ENCODE data around the gene DPAGT1.
"Not testable (repeated sequence)": the region's sequence is repeated elsewhere in the genome, so short reads cannot be mapped to it uniquely, and the experiment has no call there.

Gene DPAGT1

GRCh38 chr11:119093942-119094815, 7.5 kb downstream of the DPAGT1 start:
- no peak for DNase-seq (ENCODE audit: low read depth)

DNA sequence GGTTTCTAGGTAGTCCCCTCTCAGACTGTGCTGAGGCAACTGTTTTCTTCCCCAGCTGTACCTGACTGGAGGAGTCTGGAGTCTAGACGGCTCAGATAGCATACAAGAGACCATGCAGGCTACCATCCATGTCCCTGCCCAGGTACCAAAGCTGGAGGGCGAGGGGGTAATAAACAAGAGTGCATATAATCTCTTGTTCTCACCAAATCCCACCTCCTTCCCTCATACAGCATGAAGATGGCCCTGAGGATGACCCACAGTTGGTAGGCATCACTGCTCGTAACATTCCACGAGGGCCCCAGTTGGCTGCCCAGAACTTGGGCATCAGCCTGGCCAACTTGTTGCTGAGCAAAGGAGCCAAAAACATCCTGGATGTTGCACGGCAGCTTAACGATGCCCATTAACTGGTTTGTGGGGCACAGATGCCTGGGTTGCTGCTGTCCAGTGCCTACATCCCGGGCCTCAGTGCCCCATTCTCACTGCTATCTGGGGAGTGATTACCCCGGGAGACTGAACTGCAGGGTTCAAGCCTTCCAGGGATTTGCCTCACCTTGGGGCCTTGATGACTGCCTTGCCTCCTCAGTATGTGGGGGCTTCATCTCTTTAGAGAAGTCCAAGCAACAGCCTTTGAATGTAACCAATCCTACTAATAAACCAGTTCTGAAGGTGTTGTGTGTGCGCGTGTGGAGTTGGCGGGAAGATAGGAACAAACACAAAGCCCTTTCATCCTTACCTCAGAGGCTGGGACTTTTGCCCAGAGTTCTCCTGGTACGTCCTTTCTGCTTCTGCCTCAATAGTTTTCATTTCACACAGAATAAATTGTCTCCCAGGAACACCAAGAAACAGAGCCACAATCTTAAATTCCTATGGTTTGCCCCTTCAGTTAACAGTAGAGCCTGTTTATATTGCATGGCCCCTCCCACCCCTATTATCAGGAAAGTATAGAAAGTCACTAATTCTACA, 8.5 kb downstream of the DPAGT1 start:
- DNase-seq (ENCODE audit: low read depth): no peak

DNA sequence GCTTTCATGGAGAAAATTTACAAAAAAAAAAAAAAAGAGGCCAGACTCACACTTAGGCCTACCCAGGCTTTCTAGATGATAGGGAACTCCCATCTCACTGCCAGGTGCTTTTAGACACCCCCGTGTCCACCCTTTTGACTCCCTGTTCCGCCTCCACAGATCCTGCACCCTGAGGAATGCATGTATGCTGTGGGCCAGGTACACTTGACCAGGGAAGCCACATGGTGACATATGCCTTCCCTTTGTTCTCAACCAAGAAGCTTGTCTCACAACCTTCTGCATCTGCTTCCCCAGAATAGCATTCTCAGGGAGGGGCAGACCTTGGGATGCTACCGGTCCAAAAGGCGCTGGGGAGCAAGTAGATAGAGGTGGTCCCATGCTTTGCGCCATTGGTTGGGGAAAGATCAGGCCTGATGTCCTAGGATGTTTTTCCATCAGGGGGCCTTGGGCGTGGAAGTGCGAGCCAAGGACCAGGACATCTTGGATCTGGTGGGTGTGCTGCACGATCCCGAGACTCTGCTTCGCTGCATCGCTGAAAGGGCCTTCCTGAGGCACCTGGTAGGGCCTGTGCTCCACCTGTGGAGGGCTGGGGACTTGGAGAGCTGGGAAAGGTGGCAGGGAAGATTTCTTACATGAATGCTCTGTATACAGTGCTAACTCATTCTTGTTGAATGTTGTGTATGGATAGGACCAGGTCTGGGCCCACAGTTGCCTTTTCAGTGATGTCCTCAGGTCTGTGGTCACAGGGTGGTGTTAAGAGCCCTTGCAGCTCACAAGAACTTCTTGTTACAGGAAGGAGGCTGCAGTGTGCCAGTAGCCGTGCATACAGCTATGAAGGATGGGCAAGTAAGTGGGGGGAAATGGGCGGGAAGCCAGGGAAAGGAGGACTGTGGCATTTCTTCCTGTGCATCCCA, 9.4 kb downstream of the DPAGT1 start:
- DNase-seq (ENCODE audit: low read depth): no peak

GRCh38 chr11:119091178-119091577, 10.5 kb downstream of the DPAGT1 start:
- no peak for DNase-seq (ENCODE audit: low read depth)

GRCh38 chr11:119089319-119089718, 12.3 kb downstream of the DPAGT1 start:
- no peak for DNase-seq (ENCODE audit: low read depth)

GRCh38 chr11:119088406-119088805, 13.2 kb downstream of the DPAGT1 start:
- no peak for DNase-seq (ENCODE audit: low read depth)

DNA sequence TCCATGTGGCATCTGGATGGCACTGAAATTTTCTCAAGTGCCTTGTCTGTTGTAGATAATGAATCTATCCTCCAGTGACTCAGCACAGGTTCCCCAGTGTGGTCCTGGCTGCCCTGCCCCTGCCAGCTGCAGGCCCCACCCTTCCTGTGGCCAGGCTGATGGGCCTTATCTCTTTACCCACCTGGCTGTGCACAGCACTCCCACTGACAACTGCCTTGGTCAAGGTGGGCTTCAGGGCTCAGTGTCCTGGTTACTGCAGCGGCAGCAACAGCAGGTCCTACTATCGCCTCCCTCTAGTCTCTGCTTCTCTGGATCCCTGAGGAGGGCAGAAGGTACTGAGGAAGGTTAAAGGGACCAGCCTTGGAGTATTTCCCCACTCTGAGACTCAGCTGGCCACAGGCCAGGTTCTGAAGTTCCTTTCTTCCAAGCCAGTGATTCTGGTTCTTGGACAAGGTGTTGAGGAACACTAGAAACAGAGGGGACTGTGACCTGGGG, 13.9 kb downstream of the DPAGT1 start:
- no peak for DNase-seq (ENCODE audit: low read depth)

DNA sequence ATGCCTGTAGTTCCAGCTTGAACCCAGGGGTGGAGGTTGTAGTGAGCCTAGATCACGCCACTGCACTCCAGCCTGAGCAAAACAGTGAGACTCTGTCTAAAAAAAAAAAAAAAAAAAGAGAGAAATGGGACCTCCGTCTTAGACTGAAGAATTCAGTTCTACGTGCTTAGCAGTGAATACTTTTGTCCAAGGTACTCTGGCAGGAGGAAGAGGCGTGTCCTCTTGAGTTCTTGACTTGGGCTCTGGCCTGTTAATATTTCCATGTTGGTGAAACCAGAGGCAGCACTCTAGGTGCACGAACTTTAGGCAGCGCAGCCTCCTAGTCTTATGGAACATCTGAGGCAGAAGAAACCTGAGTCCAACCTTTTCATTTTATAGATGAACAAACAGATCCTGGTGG, 14.5 kb downstream of the DPAGT1 start:
- no peak for DNase-seq (ENCODE audit: low read depth)

DNA sequence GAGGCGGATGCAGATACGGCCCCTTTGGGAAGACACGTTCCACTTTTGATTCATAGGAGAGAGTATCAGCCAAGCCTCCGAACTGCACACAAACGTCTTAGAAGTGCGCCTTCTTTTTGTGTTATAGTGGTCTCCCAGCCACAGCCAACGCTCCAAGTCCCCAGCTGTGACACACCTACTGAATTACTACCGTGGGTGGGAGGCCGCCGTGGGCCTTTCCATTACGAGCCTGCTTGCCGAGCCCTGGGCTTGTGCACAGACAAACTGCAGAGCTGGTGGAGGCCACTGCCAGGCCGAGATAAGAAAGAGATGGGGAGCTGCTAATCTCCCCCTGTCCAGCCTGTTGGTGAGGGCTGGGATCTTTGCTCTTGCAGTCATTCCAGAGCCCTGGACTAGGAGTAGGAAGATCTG, 16.2 kb downstream of the DPAGT1 start:
- DNase-seq (ENCODE audit: low read depth): no peak

DNA sequence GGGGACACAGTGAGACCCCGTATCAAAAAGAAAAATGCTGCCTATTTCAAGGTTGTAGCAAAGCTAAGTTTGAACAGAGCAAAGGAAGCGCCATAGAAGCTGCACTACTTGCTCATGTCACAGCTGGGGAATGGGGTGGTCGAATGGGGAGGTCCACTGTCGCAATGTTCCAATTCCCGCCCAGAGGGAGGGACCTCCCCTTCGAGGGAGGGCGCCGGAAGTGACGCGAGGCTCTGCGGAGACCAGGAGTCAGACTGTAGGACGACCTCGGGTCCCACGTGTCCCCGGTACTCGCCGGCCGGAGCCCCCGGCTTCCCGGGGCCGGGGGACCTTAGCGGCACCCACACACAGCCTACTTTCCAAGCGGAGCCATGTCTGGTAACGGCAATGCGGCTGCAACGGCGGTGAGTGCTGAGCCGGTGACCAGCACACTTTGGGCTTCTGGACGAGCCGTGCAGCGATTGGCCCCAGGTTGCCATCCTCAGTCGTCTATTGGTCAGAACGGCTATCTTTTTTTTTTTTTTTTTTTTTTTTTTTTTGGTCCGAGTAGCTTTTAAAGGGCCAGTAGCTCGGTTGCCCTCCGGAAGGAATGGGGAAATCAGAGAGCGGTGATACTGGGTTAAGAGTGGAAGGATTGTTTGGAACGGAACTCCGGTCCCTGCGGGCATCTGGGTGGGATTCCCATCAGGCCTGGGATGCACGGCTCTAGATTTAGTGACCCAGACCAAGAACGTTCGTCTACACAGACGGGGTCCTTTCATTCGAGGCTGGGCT, 16.8 kb downstream of the DPAGT1 start, which contains the start of gene HMBS:
Gene HMBS, plus strand, starts transcription at position 219 of the 774 bp plus-strand sequence. Its CDS starts 153 bp downstream, at position 372.
- peak; percentile 86 for DNase-seq (ENCODE audit: low read depth)

DNA sequence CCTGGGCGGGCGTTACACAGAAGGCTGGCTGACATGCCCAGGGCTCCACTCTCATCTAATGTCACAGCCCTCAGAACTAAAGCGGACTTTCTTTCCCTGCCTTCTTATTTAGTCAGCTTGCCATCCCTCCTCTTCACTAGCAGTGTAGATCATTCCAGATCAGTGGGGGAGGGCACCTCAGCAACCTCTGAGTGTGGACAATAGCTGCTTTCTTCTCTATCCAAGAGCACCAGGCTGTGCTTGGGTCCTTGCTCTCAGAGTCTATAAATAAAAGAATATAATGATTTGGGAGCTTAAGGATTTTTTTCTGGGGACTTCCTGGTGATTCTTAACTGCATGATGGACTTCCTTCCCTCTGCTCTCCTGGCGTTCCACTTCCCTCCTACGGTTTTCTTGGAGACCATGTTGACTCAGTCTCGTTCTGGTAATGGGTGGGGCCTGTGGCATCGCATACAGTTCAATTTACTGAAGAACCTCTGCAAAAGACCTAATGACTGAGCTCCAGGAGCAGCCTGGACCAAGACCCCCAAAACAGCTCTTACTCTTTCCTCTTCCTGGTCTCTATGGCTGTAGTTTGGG, 19.9 kb downstream of the DPAGT1 start:
- no peak for DNase-seq (ENCODE audit: low read depth)

DNA sequence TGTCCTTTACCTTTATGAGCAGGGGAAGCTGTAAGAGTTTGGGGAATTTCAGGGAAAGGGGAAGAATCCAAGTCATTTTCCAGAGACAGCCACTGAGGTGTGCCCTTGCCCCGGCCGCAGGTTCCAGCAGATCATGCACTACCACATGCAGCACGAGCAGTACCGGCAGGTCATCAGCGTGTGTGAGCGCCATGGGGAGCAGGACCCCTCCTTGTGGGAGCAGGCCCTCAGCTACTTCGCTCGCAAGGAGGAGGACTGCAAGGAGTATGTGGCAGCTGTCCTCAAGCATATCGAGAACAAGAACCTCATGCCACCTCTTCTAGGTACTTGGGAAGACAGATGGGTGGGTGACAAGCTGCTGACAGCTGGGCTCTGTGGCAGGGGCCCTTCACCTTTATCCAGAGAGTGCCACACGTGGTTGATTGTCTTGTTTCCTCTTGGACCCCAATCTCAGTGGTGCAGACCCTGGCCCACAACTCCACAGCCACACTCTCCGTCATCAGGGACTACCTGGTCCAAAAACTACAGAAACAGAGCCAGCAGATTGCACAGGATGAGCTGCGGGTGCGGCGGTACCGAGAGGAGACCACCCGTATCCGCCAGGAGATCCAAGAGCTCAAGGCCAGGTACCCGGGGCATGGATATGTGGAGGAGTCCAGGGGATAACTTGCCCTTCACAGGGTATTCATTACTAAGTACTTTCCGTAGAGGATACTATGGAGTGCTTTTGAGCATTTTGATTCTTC, 22.8 kb downstream of the DPAGT1 start:
- no peak for DNase-seq (ENCODE audit: low read depth)

GRCh38 chr11:119077839-119078238, 23.8 kb downstream of the DPAGT1 start:
- no peak for DNase-seq (ENCODE audit: low read depth)

- DNase-seq (ENCODE audit: low read depth): peak; percentile 92
These were observed 34.1 kb downstream of the DPAGT1 start, which contains the start of gene VPS11 for GRCh38 chr11:119067371-119068222. VPS11 (plus strand) TSS chr11:119067818; CDS start chr11:119067824, 6 bp downstream.

GRCh38 chr11:119065369-119065768, 36.3 kb downstream of the DPAGT1 start:
- no peak for DNase-seq (ENCODE audit: low read depth)

DNA sequence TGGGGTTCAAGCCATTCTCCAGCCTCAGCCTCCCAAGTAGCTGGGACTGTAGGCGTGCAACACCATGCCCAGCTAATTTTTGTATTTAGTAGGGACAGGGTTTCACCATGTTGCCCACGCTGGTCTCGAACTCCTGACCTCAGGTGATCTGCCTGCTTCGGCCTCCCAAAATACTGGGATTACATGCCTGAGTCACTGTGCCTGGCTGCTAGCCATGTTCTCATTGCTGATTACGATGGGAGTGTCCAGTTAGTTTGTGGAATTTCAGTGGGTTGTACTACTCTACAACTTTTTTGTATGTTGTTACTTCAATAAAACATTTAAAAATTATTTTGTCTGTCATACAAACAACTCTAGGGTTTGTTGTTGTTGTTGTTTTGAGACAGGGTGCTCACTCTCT, 38.9 kb downstream of the DPAGT1 start:
- DNase-seq (ENCODE audit: low read depth): peak; percentile 41

DNA sequence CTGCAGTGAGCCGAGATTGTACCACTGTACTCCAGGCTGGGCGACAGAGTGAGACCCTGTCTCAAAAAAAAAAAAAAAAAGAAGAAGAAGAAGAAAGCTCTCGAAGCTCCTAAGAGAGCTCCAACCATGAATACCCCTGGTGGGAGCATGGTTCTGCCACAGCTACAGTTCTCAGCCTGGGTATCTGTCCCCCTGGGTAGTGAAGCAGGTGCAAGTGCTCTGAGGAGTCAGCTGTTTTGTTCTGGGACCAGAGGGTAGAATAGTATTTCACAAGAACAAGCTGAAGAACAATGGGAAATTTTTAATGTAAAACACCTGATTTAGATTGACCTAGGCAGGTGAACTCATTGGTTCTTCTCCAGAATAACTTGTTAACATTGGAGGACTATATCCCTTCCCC, 40.4 kb downstream of the DPAGT1 start:
- DNase-seq (ENCODE audit: low read depth): no peak

DNA sequence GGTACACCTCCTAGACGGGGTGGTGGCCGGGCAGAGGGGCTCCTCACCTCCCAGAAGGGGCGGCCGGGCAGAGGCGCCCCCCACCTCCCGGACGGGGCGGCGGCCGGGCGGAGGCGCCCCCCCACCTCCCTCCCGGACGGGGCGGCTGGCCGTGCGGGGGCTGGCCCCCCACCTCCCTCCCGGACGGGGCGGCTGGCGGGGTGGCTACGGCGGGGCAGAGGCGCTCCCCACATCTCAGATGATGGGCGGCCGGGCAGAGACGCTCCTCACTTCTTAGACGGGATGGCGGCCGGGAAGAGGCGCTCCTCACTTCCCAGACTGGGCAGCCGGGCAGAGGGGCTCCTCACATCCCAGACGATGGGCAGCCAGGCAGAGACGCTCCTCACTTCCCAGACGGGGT, 42.5 kb downstream of the DPAGT1 start:
- DNase-seq (ENCODE audit: low read depth): not testable (repeated sequence)

Measured in fibroblast of the conjunctiva (primary cell).